Measurements from ENCODE around the gene KCNMA1. TPM values are rescaled to one million over a fixed set of nuclear protein-coding genes. Genes with fewer than 3 reads are reported as not detected.

The KCNMA1 gene
- total RNA-seq, 1 experiment from 2014 or later = 1.8 TPM

- H3K36me3 ChIP-seq = no peaks in the 10 kb centered on the region
- no peak for DNase-seq (ENCODE audit: low read depth in 1 of 2, low spot score in 2 of 2)
- H3K27ac ChIP-seq = no peak overlapping the region
- H3K27me3 ChIP-seq (replicated peaks) = 0 out of 2 replicates have a peak, but pooled peaks cover 2% of the 10 kb centered on the region
- no peak overlapping the region for H3K4me3 ChIP-seq
- no peaks in the 10 kb centered on the region for H3K4me1 ChIP-seq (replicated peaks)
- H3K9me3 ChIP-seq (replicated peaks) = no peaks in the 10 kb centered on the region
These were observed 594.7 kb downstream of the KCNMA1 start for GRCh38 chr10:77042706-77043419.

- no peaks in the 10 kb centered on the region for H3K9me3 ChIP-seq (replicated peaks)
- H3K27ac ChIP-seq = no peak overlapping the region
- no peak overlapping the region for H3K4me3 ChIP-seq
- no peaks in the 10 kb centered on the region for H3K4me1 ChIP-seq (replicated peaks)
- H3K27me3 ChIP-seq (replicated peaks) = 0 out of 2 replicates have a peak, but pooled peaks cover 2% of the 10 kb centered on the region
- H3K36me3 ChIP-seq = no peaks in the 10 kb centered on the region
- no peak for DNase-seq (ENCODE audit: low read depth in 1 of 2, low spot score in 2 of 2)
These were observed 595.9 kb downstream of the KCNMA1 start for GRCh38 chr10:77041636-77042258.

DNA sequence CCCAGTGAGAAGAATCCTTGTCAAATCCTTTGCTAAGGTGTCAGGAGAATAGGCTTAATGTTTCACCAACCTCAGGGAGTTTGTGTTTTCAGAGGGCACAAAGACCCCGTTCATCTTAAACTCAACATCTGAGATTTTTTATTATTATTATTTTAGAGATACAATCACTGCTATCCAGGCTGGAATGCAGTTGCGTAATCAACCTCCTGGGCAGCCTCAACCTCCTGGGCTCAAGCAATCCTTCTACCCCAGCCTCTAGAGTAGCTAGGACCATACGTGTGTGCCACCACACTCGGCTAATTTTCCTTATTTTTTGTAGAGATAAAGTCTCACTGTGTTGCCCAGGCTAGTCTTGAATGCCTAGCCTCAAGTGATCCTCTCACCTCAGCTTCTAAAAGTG is 599.2 kb downstream of the KCNMA1 start:
- H3K4me3 ChIP-seq = no peak overlapping the region
- H3K27ac ChIP-seq = no peak overlapping the region
- DNase-seq (ENCODE audit: low read depth in 1 of 2, low spot score in 2 of 2) = no peak
- 0 out of 2 replicates have a peak, but pooled peaks cover 2% of the 10 kb centered on the region for H3K27me3 ChIP-seq (replicated peaks)
- H3K4me1 ChIP-seq (replicated peaks) = no peaks in the 10 kb centered on the region
- no peaks in the 10 kb centered on the region for H3K36me3 ChIP-seq
- no peaks in the 10 kb centered on the region for H3K9me3 ChIP-seq (replicated peaks)

DNA sequence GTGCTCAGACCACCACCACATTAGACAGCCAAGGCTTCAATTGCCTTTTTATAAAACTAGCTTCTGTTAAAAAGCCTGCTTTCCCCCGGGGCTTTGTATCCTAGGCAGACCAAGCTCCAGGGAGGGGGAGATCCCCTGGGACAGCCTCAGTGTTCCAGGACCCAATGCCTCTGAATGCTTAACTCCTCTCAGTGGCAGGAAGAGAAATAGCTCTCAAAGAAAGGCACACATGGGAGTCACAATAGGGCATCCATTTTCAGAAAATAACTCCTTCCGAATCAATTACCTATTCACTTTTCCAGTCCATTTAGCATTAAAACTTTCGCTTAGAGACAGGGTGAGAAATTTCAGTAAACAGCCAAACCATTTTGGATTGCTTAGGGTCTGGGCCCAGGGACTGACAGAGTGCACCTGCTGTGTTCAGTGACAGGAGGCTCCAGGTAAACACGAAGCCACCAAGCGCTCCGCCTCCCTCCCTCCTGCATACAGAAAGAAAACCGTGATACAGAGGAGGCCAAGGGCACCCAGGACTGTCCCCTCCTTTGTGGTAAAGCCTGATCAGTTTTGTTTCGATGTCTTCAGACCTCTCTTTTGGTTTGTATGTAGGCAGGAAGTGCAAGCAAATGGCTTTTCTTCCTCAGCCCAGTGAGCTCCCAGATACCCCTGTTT is 599.7 kb downstream of the KCNMA1 start:
- H3K9me3 ChIP-seq (replicated peaks) = no peaks in the 10 kb centered on the region
- no peaks in the 10 kb centered on the region for H3K4me1 ChIP-seq (replicated peaks)
- H3K27ac ChIP-seq = no peak overlapping the region
- H3K4me3 ChIP-seq = no peak overlapping the region
- H3K27me3 ChIP-seq (replicated peaks) = 0 out of 2 replicates have a peak, but pooled peaks cover 4% of the 10 kb centered on the region
- DNase-seq (ENCODE audit: low read depth in 1 of 2, low spot score in 2 of 2) = no peak
- H3K36me3 ChIP-seq = no peaks in the 10 kb centered on the region

- Histone ChIP-seq H3K4me1 (replicated peaks) (no peaks in the 10 kb centered on the region), H3K36me3 (no peaks in the 10 kb centered on the region), H3K27ac (no peak overlapping the region), H3K27me3 (replicated peaks) (0 out of 2 replicates have a peak, but pooled peaks cover 2% of the 10 kb centered on the region), H3K9me3 (replicated peaks) (no peaks in the 10 kb centered on the region), H3K4me3 (no peak overlapping the region)
- peak in 1 of 2 experiments; percentile 9 for DNase-seq (ENCODE audit: low read depth in 1 of 2, low spot score in 2 of 2)
These were observed 600.4 kb downstream of the KCNMA1 start for GRCh38 chr10:77036993-77037734.

DNA sequence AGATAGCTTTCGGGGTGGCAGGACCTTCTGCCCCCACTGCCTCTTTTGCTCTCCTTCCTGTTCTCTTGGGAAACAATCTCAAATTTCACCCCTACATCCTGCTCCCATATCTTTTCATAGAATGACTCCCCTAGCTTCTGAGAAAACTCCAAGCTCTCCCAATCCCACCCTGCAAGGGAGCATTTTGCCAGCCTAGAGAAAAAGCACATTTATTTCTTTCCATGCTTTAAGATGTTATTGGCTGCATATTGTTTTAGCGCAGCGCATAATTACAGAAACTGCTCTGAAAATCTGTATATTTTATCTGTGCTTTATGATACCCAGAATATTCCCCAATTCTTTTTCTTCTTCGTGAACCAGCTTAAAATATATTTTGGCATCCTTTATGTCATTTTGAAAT is 601.3 kb downstream of the KCNMA1 start:
- no peaks in the 10 kb centered on the region for H3K9me3 ChIP-seq (replicated peaks)
- no peak overlapping the region for H3K4me3 ChIP-seq
- no peaks in the 10 kb centered on the region for H3K4me1 ChIP-seq (replicated peaks)
- H3K27me3 ChIP-seq (replicated peaks) = 0 out of 2 replicates have a peak, but pooled peaks cover 2% of the 10 kb centered on the region
- H3K27ac ChIP-seq = no peak overlapping the region
- DNase-seq (ENCODE audit: low read depth in 1 of 2, low spot score in 2 of 2) = no peak
- no peaks in the 10 kb centered on the region for H3K36me3 ChIP-seq

DNA sequence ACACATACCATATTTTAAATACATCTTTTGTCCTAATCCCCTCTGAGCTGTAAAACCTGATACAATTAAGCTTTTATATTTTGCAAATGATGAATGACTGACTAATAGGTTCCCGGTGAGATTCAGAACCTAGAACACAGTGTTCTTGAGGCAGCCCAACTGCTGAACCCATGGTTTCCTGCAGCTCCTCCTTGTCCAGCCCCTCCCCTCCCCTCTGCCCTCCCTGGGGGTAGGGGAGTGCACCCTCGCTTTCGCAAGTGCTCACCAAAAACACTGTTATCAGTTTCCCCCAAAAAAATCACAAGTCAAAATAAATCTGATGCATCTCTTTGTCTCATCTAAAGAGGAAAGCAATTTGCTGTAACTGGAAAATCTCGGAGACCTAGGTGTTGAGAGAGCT is 602.8 kb downstream of the KCNMA1 start:
- no peaks in the 10 kb centered on the region for H3K36me3 ChIP-seq
- DNase-seq (ENCODE audit: low read depth in 1 of 2, low spot score in 2 of 2) = no peak
- H3K4me3 ChIP-seq = no peak overlapping the region
- H3K27ac ChIP-seq = no peak overlapping the region
- no peaks in the 10 kb centered on the region for H3K9me3 ChIP-seq (replicated peaks)
- 0 out of 2 replicates have a peak, but pooled peaks cover 2% of the 10 kb centered on the region for H3K27me3 ChIP-seq (replicated peaks)
- no peaks in the 10 kb centered on the region for H3K4me1 ChIP-seq (replicated peaks)

DNA sequence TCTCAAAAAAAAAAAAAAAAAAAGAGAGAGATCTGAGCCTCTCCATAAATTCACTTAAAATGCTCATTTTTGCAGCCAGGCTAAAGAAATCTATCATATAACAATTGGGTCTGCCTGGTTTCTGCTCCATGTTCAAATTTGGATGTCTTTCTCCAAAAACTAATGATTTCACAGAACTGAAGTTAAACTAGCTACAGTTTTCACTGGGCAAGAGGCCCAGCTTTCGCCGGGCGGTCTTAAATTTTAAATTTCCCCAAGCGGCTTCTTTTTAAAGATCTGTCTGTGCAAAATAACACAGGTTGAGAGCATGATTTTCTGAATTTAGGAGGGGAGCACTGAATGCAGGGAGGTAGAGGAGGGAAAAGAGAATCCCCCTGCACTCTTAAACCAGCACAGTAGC is 603.4 kb downstream of the KCNMA1 start:
- Histone ChIP-seq H3K4me3 (no peak overlapping the region), H3K4me1 (replicated peaks) (no peaks in the 10 kb centered on the region), H3K36me3 (no peaks in the 10 kb centered on the region), H3K27ac (no peak overlapping the region), H3K9me3 (replicated peaks) (no peaks in the 10 kb centered on the region), H3K27me3 (replicated peaks) (0 out of 2 replicates have a peak, but pooled peaks cover 2% of the 10 kb centered on the region)
- DNase-seq (ENCODE audit: low read depth in 1 of 2, low spot score in 2 of 2) = no peak

DNA sequence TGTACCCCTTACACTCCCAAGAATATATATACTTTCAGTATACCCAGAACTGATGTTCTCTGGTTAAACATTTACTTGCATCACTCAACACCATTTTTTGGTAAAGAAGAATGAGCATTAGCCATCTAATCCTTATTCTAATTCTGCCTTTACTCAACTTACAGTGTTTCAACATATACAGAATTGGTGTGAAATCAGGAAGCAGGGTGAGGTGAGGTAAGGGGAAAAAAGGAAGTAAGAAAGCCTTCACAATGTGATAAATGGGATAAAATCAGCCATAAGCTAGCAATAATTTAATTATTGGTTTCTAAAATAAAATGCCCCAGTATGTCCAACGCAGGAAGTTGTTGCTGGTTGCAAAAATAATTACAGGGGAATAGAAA is 605.4 kb downstream of the KCNMA1 start:
- H3K36me3 ChIP-seq = no peaks in the 10 kb centered on the region
- H3K27me3 ChIP-seq (replicated peaks) = 0 out of 2 replicates have a peak, but pooled peaks cover 2% of the 10 kb centered on the region
- no peak overlapping the region for H3K4me3 ChIP-seq
- no peak for DNase-seq (ENCODE audit: low read depth in 1 of 2, low spot score in 2 of 2)
- no peaks in the 10 kb centered on the region for H3K9me3 ChIP-seq (replicated peaks)
- no peak overlapping the region for H3K27ac ChIP-seq
- no peaks in the 10 kb centered on the region for H3K4me1 ChIP-seq (replicated peaks)

DNA sequence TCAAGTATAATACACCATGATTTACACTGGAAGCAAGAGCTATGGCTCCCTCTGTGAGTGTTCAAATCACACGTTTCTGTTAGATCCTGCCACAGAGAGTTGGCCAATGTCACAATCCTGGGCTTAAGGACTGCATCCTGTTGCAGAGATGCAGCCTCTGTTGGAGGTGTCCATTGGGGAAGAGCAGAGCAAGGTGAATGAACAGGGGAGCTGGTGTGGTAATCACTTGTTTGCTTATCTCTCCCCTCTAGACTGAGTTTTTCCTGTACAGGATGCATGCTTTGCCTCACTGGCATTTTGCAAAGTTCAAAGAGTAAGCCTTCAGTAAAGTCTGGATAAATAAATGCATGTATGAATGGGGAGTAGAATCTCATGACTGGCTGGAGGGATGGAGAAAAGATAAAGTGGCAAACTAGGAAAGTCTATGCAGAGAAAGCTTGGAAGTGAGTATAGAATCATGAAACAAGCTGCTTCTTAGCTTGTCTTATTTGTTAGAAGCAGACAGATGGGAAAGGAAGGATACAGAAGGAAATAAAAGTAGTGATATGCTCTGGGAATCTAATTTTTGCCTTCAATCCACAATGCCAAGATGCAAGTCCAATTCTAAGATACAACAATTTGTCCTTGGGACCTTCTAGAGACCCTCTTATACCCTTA is 605.9 kb downstream of the KCNMA1 start:
- H3K27me3 ChIP-seq (replicated peaks) = 0 out of 2 replicates have a peak, but pooled peaks cover 2% of the 10 kb centered on the region
- H3K4me3 ChIP-seq = no peak overlapping the region
- no peak overlapping the region for H3K27ac ChIP-seq
- H3K36me3 ChIP-seq = no peaks in the 10 kb centered on the region
- H3K4me1 ChIP-seq (replicated peaks) = no peaks in the 10 kb centered on the region
- DNase-seq (ENCODE audit: low read depth in 1 of 2, low spot score in 2 of 2) = no peak
- H3K9me3 ChIP-seq (replicated peaks) = no peaks in the 10 kb centered on the region

DNA sequence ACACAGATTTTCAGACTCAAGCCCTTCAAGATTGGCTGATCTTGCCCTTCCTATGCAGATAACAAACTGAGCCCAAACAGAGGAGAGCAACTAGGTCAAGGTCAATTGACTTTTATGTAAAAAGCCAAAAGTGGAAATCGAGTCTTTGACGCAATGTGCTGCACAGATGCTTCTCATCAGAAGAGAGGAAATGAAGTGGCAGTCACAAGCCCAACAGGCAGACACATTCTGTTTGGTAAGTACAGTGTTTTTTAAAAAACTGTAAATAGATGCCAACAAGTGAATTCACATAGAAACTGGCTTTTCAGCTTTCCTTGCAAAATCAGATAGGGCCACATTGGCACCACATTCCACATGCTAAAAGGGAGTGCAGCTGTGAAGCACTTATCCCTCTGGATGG is 606.6 kb downstream of the KCNMA1 start:
- Histone ChIP-seq H3K27ac (no peak overlapping the region), H3K4me1 (replicated peaks) (no peaks in the 10 kb centered on the region), H3K9me3 (replicated peaks) (no peaks in the 10 kb centered on the region), H3K4me3 (no peak overlapping the region), H3K36me3 (no peaks in the 10 kb centered on the region), H3K27me3 (replicated peaks) (0 out of 2 replicates have a peak, but pooled peaks cover 2% of the 10 kb centered on the region)
- no peak for DNase-seq (ENCODE audit: low read depth in 1 of 2, low spot score in 2 of 2)

DNA sequence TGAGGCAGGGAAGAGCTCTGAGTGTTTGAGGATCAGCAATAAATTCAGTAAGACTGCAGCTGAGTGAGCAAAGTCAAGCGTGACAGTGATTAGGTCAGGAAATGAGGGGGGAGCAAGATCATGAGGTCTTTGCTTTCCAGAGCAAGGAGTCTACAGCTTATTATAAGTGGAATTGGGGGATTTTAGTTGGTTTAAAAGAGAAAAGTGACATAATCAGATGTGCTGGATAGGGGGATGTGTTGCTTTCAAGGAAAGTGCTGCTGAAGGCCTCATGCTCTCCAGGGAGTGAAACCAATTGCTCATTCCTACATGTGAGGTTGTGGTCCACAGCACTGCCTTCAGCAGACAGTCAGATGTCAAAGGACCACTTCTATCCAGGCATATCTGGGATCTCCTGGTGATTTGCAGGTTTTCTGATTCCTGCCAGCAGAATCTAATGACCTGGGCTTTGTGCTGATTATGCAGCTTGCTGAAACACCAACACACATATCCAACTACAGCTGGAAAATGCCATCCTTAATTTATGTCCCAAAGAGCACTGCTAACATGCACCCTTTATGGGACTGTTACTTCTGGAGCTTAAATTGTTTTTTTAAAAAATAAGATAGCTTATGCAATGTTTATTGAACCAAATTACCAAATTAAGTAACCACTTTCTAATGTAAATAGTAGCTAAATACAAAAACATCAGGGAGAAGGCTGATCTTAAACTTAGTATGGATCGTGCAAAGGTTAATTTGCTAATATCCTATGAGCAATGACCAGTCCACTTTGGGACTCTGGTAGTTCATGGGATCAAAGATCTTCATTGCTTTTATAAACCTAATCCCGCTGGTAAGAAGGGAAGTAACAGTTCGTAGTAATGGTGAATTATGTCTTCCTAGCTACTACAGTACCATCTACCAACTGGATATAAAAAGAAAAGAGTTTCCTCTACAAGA is 607.6 kb downstream of the KCNMA1 start:
- no peaks in the 10 kb centered on the region for H3K4me1 ChIP-seq (replicated peaks)
- no peak overlapping the region for H3K27ac ChIP-seq
- H3K4me3 ChIP-seq = no peak overlapping the region
- DNase-seq (ENCODE audit: low read depth in 1 of 2, low spot score in 2 of 2) = no peak
- H3K36me3 ChIP-seq = no peaks in the 10 kb centered on the region
- 0 out of 2 replicates have a peak, but pooled peaks cover 2% of the 10 kb centered on the region for H3K27me3 ChIP-seq (replicated peaks)
- no peaks in the 10 kb centered on the region for H3K9me3 ChIP-seq (replicated peaks)

Data from SJSA1 (cell line).